Right kidney (tissue), 9 donors: ENCODE measurements around the gene DIS3L.
"Not testable (repeated sequence)": the region's sequence is repeated elsewhere in the genome, so short reads cannot be mapped to it uniquely, and the experiment has no call there.

Source experiments
- DNase-seq: peaks from one replicate; pipeline ENCODE4 v3.0.0-alpha.2; 2016
- long read RNA-seq, 8 donors: transcript quantifications; one replicate each; lab custom pipeline, GENCODE V29; 2026

DIS3L gene
- long read RNA-seq, donor 1, partial matches to known transcripts: 0 of 1 reads
- long read RNA-seq, donor 1, other reads (novel, unspliced or antisense): 0 of 1 reads
- long read RNA-seq, donor 2, partial matches to known transcripts: 7 of 9 reads
- long read RNA-seq, donor 2, other reads (novel, unspliced or antisense): 0 of 9 reads
- long read RNA-seq, donor 3: 0 reads
- long read RNA-seq, donor 4, partial matches to known transcripts: 7 of 9 reads
- long read RNA-seq, donor 4, other reads (novel, unspliced or antisense): 0 of 9 reads
- long read RNA-seq, donor 5, partial matches to known transcripts: 15 of 18 reads
- long read RNA-seq, donor 5, other reads (novel, unspliced or antisense): 0 of 18 reads
- long read RNA-seq, donor 6, partial matches to known transcripts: 0 of 3 reads
- long read RNA-seq, donor 6, other reads (novel, unspliced or antisense): 0 of 3 reads
- long read RNA-seq, donor 7: 0 reads
- long read RNA-seq, donor 8, partial matches to known transcripts: 8 of 15 reads
- long read RNA-seq, donor 8, other reads (novel, unspliced or antisense): 6 of 15 reads

- peak; percentile 91 for DNase-seq
Measured at GRCh38 chr15:66293419-66294156, at the start of gene DIS3L. TSS of gene DIS3L (plus strand) at chr15:66293568. CDS start at chr15:66293597, 29 bp downstream.

- not testable (repeated sequence) for DNase-seq
Measured at GRCh38 chr15:66245832-66246231, 47.5 kb upstream of the DIS3L start.

- no peak for DNase-seq
Measured at GRCh38 chr15:66246937-66247336, 46.4 kb upstream of the DIS3L start.

GRCh38 chr15:66249605-66250174 lies 43.7 kb upstream of the DIS3L start:
- DNase-seq: no peak

- no peak for DNase-seq
Measured at GRCh38 chr15:66251065-66251789, 42.1 kb upstream of the DIS3L start.

- DNase-seq: peak; percentile 83
Measured at GRCh38 chr15:66251790-66252684, 41.3 kb upstream of the DIS3L start.

GRCh38 chr15:66252685-66253417 lies 40.5 kb upstream of the DIS3L start:
- peak; percentile 82 for DNase-seq

- DNase-seq: peak; percentile 54
Measured at GRCh38 chr15:66253418-66254088, 39.8 kb upstream of the DIS3L start, which contains the start of gene MEGF11. TSS of gene MEGF11 (minus strand) at chr15:66253750. CDS start at chr15:66128403, 125,347 bp downstream.

GRCh38 chr15:66254089-66254950 lies 39.0 kb upstream of the DIS3L start:
- DNase-seq: peak; percentile 52

GRCh38 chr15:66254951-66255676 lies 38.3 kb upstream of the DIS3L start:
- no peak for DNase-seq

GRCh38 chr15:66256692-66257091 lies 36.7 kb upstream of the DIS3L start:
- DNase-seq: no peak

GRCh38 chr15:66261056-66261455 lies 32.3 kb upstream of the DIS3L start:
- no peak for DNase-seq

- not testable (repeated sequence) for DNase-seq
Measured at GRCh38 chr15:66262837-66263236, 30.5 kb upstream of the DIS3L start.

GRCh38 chr15:66264859-66265513 lies 28.4 kb upstream of the DIS3L start:
- DNase-seq: no peak

GRCh38 chr15:66269326-66270090 lies 23.9 kb upstream of the DIS3L start:
- DNase-seq: peak; percentile 41

- no peak for DNase-seq
Measured at GRCh38 chr15:66270932-66271331, 22.4 kb upstream of the DIS3L start.

- DNase-seq: no peak
Measured at GRCh38 chr15:66275352-66275751, 18.0 kb upstream of the DIS3L start.
